Keratinocyte (primary cell): Measurements from ENCODE around the gene ZMYM1. TPM values are rescaled to one million over a fixed set of nuclear protein-coding genes. Genes with fewer than 3 reads are reported as not detected.
"Not testable (repeated sequence)": the region's sequence is repeated elsewhere in the genome, so short reads cannot be mapped to it uniquely, and the experiment has no call there.

ENCODE experiments used
- DNase-seq: peaks from one replicate; pipeline ENCODE4 v3.0.0-alpha.2; 2011; ENCODE audit warnings: low read depth, missing footprints, low spot score
- FAIRE-seq: peaks from 2 replicates; lab custom pipeline; 2011; peaks lifted over from hg19 to GRCh38; lab: Jason Lieb, UNC
- H2AFZ ChIP-seq: 2 replicates; pipeline ENCODE4 v1.6.0; 2012; ENCODE audit warnings: low read length, control low read depth, inconsistent platforms; ENCODE audit not compliant: control insufficient read depth
- H3K27ac ChIP-seq: 2 replicates; pipeline ENCODE4 v1.5.1; 2011; ENCODE audit warnings: low read length; ENCODE audit not compliant: control insufficient read depth, insufficient read depth
- H3K27me3 ChIP-seq: 3 replicates; pipeline ENCODE4 v1.6.0; 2011; ENCODE audit warnings: low read length; ENCODE audit not compliant: control insufficient read depth, insufficient read depth; ENCODE audit errors: extremely low read depth
- H3K36me3 ChIP-seq, 2 experiments: 2 replicates in 1 of 2; 3 replicates in 1 of 2; pipeline ENCODE4 v1.5.1; 2011; ENCODE audit warnings: low read length in 2 of 2, mild to moderate bottlenecking in 1 of 2; ENCODE audit not compliant: control insufficient read depth in 2 of 2, insufficient read depth in 2 of 2; ENCODE audit errors: extremely low read depth in 1 of 2
- H3K4me1 ChIP-seq: 3 replicates; pipeline ENCODE4 v1.5.1; 2011; ENCODE audit warnings: low read length; ENCODE audit not compliant: control insufficient read depth, insufficient read depth; ENCODE audit errors: extremely low read depth
- H3K4me2 ChIP-seq: 3 replicates; pipeline ENCODE4 v1.6.0; 2011; ENCODE audit warnings: low read depth, low read length; ENCODE audit not compliant: control insufficient read depth, insufficient read depth; ENCODE audit errors: extremely low read depth
- H3K4me3 ChIP-seq, 3 experiments: fragments of 200-600 bp in 1 of 3; sonication (generic) in 1 of 3; 2 replicates in 2 of 3; 3 replicates in 1 of 3; pipeline ENCODE4 v1.5.1; 2011 to 2016; ENCODE audit warnings: low read length in 3 of 3, mild to moderate bottlenecking in 3 of 3, control low read depth in 2 of 3, inconsistent platforms in 1 of 3, low read depth in 1 of 3, mixed read lengths in 1 of 3, mixed run types in 1 of 3, moderate library complexity in 1 of 3; ENCODE audit not compliant: control insufficient read depth in 2 of 3, insufficient read depth in 2 of 3; ENCODE audit errors: extremely low read depth in 1 of 3
- H3K79me2 ChIP-seq: 2 replicates; pipeline ENCODE4 v1.6.0; 2012; ENCODE audit warnings: low read length; ENCODE audit not compliant: control insufficient read depth, insufficient read depth
- H3K9ac ChIP-seq: 3 replicates; pipeline ENCODE4 v1.6.0; 2011; ENCODE audit warnings: low read length; ENCODE audit not compliant: control insufficient read depth, insufficient read depth; ENCODE audit errors: extremely low read depth
- H3K9me1 ChIP-seq: 3 replicates; pipeline ENCODE4 v1.6.0; 2011; ENCODE audit warnings: low read length; ENCODE audit not compliant: control insufficient read depth, insufficient read depth; ENCODE audit errors: extremely low read depth
- H3K9me3 ChIP-seq: 2 replicates; pipeline ENCODE4 v1.5.1; 2012; ENCODE audit warnings: low read depth, low read length; ENCODE audit not compliant: control insufficient read depth
- H4K20me1 ChIP-seq: 3 replicates; pipeline ENCODE4 v1.6.0; 2011; ENCODE audit warnings: low read length; ENCODE audit not compliant: control insufficient read depth, insufficient read depth; ENCODE audit errors: extremely low read depth
- EZH2 ChIP-seq: IDR thresholded peaks from one replicate; pipeline ENCODE4 v1.6.1; 2012; ENCODE audit warnings: inconsistent platforms, mild to moderate bottlenecking, low read length, moderate library complexity
- dilution Hi-C: fragments of 300-500 bp; cut with MboI; formaldehyde crosslinking; loops from one replicate; pipeline ENCODE4 v1.7.0; 2020; ENCODE audit warnings: low sequenced_read_pairs; ENCODE audit not compliant: extremely low pct_ligation_motif_present
- polyA plus RNA-seq, 5 experiments: library from polyadenylated mRNA; depleted of rRNA in 3 of 5; stranded (reverse) in 3 of 5; stranded (forward) in 1 of 5; unstranded in 1 of 5; fragments of >200 nt; gene quantifications; 1 replicate in 1 of 5; 2 replicates in 3 of 5; 3 replicates in 1 of 5; pipeline versions ENCODE4 v1.2.1 to v1.2.3, GENCODE V29; 2011 to 2012; ENCODE audit warnings: missing spikeins in 2 of 5, low read depth in 1 of 5, low replicate concordance in 1 of 5
- TF ChIP-seq, protein P1 (sequence below), 3 experiments: IDR thresholded peaks in 1 of 3; conservative IDR thresholded peaks in 1 of 3; optimal IDR thresholded peaks in 1 of 3; 2 replicates in 2 of 3; 3 replicates in 1 of 3; pipeline versions ENCODE3 to v1.5.1; 2011; ENCODE audit warnings: low read length in 3 of 3, mild to moderate bottlenecking in 3 of 3, moderate library complexity in 2 of 3, control low read depth in 1 of 3, inconsistent platforms in 1 of 3; ENCODE audit not compliant: insufficient read depth in 2 of 3; ENCODE audit errors: extremely low read depth in 1 of 3

Gene ZMYM1
- polyA plus RNA-seq, 1 donor (not counting 4 experiments of a cell fraction or from before 2014, with no cell fraction given), result 21.2 TPM

DNA sequence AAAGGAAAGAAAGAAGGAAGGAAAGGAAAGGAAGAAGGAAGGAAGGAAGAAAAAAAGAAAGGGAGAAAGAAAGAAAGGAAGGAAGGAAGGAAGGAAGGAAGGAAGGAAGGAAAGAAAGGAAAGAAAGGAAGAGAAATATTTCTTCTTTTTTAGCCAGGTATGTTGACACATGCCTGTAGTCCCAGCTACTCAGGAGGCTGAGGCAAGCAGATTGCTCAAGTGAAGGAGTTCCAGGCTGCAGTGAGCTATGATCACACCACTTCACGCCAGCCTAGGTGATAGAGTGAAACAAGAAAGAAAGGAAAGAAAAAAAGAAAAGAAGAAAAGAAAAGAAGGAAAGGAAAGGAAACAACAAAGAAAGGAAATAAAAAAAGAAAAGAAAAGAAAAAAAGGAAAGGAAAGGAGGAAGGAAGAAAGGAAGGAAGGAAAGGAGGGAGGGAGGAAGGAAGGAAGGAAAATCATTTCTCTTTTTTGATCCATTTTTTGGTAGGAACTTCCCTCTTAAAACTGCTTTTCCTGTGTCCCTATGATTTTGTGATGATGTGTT lies 5.8 kb upstream of the ZMYM1 start:
- no peaks in the 10 kb centered on the region for H3K9me1 ChIP-seq
- TF ChIP-seq, protein P1, sequence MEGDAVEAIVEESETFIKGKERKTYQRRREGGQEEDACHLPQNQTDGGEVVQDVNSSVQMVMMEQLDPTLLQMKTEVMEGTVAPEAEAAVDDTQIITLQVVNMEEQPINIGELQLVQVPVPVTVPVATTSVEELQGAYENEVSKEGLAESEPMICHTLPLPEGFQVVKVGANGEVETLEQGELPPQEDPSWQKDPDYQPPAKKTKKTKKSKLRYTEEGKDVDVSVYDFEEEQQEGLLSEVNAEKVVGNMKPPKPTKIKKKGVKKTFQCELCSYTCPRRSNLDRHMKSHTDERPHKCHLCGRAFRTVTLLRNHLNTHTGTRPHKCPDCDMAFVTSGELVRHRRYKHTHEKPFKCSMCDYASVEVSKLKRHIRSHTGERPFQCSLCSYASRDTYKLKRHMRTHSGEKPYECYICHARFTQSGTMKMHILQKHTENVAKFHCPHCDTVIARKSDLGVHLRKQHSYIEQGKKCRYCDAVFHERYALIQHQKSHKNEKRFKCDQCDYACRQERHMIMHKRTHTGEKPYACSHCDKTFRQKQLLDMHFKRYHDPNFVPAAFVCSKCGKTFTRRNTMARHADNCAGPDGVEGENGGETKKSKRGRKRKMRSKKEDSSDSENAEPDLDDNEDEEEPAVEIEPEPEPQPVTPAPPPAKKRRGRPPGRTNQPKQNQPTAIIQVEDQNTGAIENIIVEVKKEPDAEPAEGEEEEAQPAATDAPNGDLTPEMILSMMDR (optimal IDR thresholded peaks at IDR 0.05 in 1 of 3, IDR thresholded peaks at IDR 0.05 in 1 of 3, conservative IDR thresholded peaks at IDR 0.05 in 1 of 3; ENCODE audit: extremely low read depth in 1 of 3, insufficient read depth in 2 of 3, low read length in 3 of 3), result no peak
- no peak for TF ChIP-seq EZH2
- H3K4me1 ChIP-seq, result no peaks in the 10 kb centered on the region
- H2AFZ ChIP-seq, result no peak overlapping the region
- no peaks in the 10 kb centered on the region for H4K20me1 ChIP-seq
- no peaks in the 10 kb centered on the region for H3K36me3 ChIP-seq
- H3K9me3 ChIP-seq, result no peaks in the 10 kb centered on the region
- no peaks in the 10 kb centered on the region for H3K27me3 ChIP-seq
- H3K4me3 ChIP-seq, result no peak overlapping the region
- dilution Hi-C loops, result no loop called here
- H3K4me2 ChIP-seq, result no peak overlapping the region
- FAIRE-seq (no peak), DNase-seq (no peak)
- H3K27ac ChIP-seq, result no peak overlapping the region
- H3K79me2 ChIP-seq, result no peaks in the 10 kb centered on the region
- no peak overlapping the region for H3K9ac ChIP-seq

DNA sequence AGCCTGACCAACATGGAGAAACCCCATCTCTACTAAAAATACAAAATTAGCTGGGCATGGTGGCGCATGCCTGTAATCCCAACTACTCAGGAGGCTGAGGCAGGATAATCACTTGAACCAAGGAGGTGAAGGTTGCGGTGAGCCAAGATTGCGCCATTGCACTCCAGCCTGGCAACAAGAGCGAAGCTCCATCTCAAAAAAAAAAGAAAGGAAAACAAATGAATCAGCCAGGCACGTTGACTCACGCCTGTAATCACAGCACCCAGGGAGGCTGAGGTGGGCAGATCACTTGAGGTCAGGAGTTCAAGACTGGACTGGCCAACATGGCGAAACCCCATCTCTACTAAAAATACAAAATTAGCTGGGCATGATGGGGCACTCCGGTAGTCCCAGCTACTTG lies 2.8 kb upstream of the ZMYM1 start:
- DNase-seq, H3K4me2 ChIP-seq, H3K4me1 ChIP-seq, H4K20me1 ChIP-seq, FAIRE-seq, H3K27ac ChIP-seq, H3K36me3 ChIP-seq, H2AFZ ChIP-seq, H3K4me3 ChIP-seq, H3K9me3 ChIP-seq, H3K9ac ChIP-seq, H3K27me3 ChIP-seq, dilution Hi-C loops, H3K9me1 ChIP-seq: not testable (repeated sequence)
- H3K79me2 ChIP-seq, result peaks cover 20% of the 10 kb centered on the region
